Stimulated activated CD8-positive, alpha-beta memory T cell treated with anti-CD3 and anti-CD28 coated beads, Interleukin-15, amount 100 ng/mL, for 4 hours (primary cell): ENCODE measurements around the gene FITM1.
"Not testable (repeated sequence)": the region's sequence is repeated elsewhere in the genome, so short reads cannot be mapped to it uniquely, and the experiment has no call there.

Experiments used
- DNase-seq, 2 donors: peaks; one replicate each; pipeline ENCODE4 v3.0.0-alpha.2; 2020; ENCODE audit warnings: low read depth in 2 of 2

The FITM1 gene

GRCh38 chr14:24098229-24098926, 32.1 kb upstream of the FITM1 start:
- no peak for DNase-seq

DNA sequence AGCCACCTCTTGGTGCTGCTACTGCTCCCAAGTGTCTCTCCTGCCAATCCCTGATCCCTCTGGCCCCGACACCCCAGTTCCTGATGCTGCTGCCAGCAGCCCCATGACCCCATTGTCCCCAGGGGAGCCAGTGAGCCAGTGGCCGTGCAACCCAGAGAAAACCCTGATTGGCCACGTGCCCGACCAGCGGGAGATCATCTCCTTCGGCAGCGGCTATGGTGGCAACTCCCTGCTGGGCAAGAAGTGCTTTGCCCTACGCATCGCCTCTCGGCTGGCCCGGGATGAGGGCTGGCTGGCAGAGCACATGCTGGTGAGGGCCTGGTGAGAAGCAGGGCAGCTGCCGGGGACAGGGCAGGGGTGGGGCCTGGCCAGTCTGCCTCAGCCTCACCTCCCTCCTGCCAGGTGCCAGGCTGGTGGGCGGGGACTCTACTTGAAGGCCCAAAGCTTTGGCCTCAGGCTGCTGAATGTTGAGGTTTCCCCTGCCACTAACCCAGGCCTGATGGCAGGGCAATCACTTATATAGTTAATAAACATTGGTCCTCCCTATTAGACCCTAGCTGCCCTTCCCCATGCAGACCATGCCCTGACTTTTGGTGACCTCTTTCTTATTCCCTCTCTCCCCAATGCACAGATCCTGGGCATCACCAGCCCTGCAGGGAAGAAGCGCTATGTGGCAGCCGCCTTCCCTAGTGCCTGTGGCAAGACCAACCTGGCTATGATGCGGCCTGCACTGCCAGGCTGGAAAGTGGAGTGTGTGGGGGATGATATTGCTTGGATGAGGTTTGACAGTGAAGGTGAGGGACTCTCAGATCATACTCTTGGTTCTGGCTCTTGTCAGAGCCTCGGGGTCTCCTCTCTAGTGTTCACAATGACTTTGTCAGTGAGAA, 31.3 kb upstream of the FITM1 start:
- no peak for DNase-seq

GRCh38 chr14:24100197-24100981, 30.1 kb upstream of the FITM1 start:
- DNase-seq: no peak

DNA sequence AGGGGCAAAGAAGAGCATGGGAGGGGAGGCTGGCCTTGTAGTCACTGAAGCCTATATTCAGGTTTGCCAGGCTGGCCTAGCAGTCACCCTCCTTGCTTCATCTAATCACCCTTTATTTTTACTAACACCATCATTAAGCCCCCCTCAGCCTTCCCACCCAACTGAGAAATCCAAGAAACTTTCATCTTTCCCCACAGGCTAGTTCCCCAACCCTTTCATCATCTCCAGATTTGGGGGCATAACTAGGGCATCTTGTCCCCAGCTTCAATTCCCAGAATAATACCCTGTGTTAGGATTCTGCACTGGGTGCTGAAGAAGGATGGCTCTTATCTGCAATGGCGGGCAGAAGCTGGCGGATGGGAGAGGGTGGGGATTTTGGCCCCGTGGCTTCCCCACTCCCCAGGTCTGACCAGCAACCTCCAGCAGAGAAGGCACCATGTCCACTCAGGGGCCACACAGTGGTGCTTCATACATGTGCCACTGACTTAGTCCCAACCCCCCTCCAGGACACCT, 29.4 kb upstream of the FITM1 start:
- no peak for DNase-seq

DNA sequence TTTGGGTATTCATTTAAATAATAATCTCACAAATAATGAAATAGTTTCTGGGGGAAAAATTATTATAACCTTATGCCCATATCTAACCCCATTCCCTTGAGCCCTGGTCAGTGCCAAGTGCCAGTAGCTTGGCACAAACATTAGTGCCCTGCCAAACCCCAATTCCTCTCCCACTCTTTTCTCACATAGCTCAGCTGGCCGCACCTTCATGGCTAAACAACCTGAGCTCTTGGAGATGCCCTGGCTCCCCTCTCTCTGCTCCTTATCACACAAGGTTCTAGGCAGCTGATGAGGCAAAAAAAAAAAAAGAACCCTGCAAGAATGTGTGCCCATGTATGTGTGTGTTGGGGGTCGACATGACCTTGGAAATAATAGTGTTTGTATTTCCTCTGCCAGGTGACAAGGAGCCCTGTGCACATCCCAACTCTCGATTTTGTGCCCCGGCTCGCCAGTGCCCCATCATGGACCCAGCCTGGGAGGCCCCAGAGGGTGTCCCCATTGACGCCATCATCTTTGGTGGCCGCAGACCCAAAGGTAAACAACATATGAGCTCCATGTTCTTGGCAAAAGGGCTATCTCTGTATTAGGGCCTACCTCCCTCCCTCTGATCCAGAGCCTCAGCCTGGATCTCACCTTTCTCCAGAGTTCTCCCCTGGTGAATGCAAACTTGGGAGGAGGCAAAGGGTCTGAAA, 28.0 kb upstream of the FITM1 start:
- no peak for DNase-seq

DNA sequence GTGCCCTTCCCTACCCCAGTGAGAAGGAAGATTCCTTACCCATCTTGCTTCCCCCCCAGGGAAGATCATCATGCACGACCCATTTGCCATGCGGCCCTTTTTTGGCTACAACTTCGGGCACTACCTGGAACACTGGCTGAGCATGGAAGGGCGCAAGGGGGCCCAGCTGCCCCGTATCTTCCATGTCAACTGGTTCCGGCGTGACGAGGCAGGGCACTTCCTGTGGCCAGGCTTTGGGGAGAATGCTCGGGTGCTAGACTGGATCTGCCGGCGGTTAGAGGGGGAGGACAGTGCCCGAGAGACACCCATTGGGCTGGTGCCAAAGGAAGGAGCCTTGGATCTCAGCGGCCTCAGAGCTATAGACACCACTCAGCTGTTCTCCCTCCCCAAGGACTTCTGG, 27.0 kb upstream of the FITM1 start:
- DNase-seq: no peak

DNA sequence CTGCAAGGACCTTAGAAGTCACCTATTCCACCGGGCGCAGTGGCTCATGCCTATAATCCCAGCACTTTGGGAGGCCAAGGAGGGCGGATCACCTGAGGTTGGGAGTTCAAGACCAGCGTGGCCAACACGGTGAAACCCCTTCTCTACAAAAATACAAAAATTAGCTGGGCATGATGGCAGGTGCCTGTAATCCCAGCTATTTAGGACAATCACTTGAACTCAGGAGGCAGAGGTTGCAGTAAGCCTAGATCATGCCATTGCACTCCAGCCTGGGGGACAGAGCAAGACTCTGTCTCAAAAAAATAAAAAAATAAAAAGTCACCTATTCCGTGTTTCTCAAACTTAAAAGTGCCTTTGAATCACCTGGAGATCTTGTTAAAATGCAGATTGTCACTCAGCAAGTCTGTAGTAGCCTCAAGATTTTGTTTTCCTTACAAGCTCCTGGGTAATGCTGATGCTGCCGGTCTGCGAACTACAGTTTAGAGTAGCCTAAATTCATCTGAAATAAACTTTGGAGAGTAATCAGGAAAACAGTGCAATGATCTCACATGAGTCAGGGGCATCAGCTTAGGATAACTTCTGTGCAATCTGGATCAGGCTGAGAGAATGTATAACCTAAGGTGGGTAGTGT, 24.7 kb upstream of the FITM1 start:
- not testable (repeated sequence) for DNase-seq

DNA sequence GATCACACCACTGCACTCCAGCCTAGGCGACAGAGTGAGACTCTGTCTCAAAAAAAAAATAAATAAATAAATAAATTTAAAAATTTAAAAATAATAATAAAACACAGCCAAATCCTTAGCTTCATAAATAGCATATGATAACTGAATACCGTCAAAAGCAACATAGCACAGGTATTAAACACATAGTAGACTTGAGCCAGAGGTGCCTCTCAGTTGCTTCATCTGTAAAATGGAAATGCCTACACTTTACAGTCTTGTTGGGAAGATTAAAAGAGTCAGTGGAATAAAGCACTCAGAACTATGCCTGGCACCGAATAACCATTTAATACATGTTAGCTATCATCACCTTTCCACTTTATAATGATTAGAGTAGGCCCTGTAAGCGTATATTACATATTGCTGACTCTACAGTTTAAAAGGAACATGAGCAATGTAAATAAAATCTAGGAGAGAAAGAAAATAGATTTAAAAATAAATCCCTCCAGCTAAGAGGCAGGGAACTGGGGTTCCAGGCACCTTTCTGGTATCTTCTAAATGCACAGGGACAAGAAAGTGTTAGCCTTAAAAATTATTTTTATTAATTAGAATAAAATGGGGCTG, 23.7 kb upstream of the FITM1 start:
- DNase-seq: no peak

- no peak for DNase-seq
These were observed 22.1 kb upstream of the FITM1 start for GRCh38 chr14:24108336-24108874.

DNA sequence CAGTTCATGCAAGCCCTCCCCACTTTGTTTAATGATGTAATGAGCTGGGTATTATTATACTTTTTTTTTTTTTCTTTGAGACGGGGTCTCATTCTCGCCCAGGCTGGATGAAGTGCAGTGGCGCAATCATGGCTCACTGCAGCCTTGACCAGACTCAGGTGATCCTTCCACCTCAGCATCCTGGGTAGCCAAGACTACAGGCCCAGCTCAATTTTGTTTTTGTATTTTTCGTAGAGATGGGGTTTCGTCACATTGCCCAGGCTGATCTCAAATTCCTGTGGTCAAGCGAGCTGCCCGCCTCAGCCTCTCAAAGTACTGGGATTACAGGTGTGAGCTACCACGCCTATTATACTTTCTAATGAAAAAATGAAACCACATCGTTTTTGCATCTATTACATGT, 20.4 kb upstream of the FITM1 start:
- no peak for DNase-seq

DNA sequence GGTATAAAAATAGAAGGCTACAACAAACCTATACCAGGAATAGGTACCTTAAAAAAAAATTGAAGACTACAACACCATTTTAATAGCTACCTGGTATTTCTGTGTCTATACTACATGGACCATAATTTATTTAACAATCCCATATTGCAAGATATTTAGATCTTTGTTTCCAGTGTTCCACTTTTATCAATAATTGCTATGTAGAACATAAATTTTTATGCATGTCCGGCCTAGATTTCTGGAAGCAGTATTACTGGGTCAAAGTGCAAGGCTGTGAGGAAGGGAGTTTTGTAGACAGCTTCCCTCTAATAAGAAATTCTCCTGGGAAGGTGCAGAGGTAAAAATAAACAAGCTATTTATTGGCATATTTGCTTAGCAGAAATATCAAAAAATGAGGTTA, 19.9 kb upstream of the FITM1 start:
- DNase-seq: no peak

GRCh38 chr14:24113379-24113800, 17.1 kb upstream of the FITM1 start:
- no peak for DNase-seq

DNA sequence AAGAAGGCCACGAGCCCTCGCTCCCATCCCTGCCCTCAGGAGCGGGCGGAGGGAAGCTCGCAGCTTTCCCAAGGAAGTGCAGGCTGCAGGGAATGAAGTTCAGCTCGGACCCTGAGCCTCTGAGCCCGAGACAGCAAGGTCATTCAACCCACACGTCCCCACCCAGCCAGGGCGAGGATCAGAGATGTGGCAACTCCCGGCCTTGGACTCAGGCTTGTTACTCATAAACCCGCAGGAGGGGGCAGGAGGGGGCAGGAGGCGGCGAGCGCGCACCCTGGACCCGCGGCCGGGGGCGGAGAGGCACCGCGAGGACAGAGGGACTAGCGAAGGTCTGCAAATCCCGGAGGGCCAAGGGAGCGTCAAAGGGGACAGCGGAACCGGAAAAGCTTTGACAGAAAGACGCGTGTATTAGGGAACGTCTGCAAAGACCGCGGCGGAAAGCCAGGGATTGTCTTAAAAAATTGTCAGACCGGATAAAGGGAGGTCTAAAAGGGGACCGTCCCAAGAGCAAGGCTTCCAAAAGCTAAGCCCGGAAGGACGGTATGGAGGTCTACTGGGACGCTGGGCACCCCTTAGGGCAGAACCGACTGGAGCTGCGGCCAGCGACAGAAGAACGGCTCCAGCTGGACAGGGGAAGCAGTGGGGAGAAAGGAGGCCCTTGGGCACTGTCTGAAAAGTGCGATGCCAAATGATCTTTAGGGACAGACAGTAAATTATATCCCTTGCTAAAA, 16.5 kb upstream of the FITM1 start:
- DNase-seq: peak; percentile 50 to 58

DNA sequence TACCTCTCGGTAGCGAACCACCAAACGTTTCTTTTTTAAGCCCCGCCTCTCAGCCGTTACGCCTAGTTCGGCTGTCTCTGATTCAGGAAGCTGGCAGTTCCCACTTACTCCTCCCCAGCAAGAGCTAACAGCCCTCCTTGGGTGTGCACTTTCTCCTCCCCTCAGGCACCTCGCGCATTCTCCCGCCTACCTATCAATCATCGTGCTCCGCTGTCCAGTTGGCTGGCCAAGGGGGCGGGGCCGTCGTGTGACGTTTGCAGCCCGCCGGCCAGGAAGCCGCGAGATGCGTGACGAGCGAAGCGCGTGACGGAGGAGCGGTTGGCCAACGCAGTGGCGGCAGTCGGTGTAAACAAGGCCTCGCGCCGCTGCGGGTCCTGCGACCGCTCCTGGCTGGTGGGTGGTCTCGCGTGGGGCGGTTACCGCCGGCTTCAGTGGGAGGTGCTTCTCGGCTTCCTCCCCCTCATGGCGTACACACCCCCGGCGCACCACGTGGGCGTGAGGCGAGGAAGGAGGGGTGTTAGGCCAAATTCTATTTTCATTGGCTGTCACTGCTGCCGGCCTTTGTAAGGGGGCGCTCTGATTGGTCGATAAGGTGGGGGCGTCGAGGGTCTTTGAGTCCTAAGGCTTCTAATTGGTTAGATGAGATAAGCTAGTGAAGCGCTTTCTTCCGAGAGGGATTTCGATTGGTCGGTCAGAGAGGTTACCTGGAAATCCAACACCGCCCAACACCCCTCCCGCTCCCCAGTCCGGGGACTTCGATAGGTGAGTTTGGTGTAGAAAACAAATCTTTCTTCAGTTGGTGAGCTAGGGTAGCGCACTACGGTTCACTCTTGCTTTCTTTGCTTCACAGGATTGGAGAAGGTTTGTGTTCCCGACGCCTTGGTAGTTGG, 15.7 kb upstream of the FITM1 start, which contains the start of the genes DCAF11 and NRL:
Gene DCAF11 (plus strand): TSS at position 246 of the 890 bp plus-strand sequence. CDS start 818 bp downstream, outside the sequence.
Gene NRL (minus strand): TSS at position 418 of the 890 bp plus-strand sequence. CDS start 32,101 bp downstream, outside the sequence.
- DNase-seq: peak; percentile 97 to 99

DNA sequence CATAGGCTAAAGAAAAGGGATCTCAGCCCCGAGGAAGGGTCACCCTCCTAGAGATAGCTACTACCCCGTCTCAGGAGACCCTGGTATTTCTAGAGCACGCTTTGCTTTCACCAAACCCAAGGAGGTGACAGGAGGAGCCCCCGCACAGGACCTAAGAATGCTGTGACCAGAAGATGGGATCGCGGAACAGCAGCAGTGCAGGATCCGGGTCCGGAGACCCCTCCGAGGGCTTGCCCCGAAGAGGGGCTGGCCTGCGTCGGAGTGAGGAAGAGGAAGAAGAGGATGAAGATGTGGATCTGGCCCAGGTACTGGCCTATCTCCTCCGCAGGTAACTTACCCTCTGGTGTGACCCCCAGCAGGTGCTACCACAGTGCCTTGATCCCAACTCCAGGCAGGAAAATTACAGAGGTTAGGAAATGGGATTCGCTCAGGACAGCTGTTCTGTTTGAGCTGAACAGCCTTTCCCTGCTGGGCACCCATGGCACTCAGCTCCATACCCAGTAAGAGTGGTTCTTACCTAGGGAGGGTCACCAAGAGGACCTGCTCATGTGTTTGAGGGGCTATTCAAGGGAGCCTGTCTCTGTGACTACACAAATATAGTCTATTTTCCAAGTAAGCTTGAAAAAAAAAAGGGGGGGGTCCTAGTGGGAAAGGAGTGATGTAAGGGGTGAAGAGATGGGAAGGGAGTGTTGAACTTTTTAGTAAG, 14.9 kb upstream of the FITM1 start:
- no peak for DNase-seq

GRCh38 chr14:24116128-24116814, 14.2 kb upstream of the FITM1 start:
- DNase-seq: no peak

- no peak for DNase-seq
These were observed 13.3 kb upstream of the FITM1 start for GRCh38 chr14:24117179-24117578.
